DOHH2 (cell line): Measurements from ENCODE around the gene LRRC56.

Experiments used
- EZH2phosphoT487 ChIP-seq: fragments of 200-600 bp; sonication (generic); IDR thresholded peaks from 2 replicates; pipeline ENCODE4 v1.6.1; 2017; ENCODE audit warnings: borderline replicate concordance, mild to moderate bottlenecking, antibody characterized with exemption, low read length, moderate library complexity, mixed read lengths
- TF ChIP-seq, protein P1 (sequence below): fragments of 200-600 bp; sonication (generic); IDR thresholded peaks from one replicate; pipeline ENCODE4 v1.5.1; 2014; ENCODE audit warnings: antibody characterized with exemption, mild to moderate bottlenecking, low read depth, low read length; ENCODE audit not compliant: poor library complexity, severe bottlenecking

DNA sequence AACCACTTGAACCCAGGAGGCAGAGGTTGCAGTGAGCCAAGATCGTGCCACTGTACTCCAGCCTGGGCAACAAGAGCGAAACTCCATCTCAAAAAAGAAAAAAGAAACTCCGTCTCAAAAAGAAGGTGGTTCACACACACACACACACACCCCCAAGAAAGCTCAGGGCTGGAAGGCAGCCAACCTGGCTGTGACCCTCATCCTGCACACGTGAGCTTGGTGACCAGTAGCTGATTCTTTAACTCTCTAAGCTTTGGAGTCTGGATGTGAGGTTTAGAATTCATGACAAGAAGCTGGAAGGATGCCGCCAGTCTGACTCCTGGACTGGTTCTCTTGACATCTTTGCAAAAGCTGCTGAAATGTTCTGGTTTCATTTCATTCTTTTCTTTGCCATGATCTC, 28.4 kb upstream of the LRRC56 start:
- TF ChIP-seq, protein P1, sequence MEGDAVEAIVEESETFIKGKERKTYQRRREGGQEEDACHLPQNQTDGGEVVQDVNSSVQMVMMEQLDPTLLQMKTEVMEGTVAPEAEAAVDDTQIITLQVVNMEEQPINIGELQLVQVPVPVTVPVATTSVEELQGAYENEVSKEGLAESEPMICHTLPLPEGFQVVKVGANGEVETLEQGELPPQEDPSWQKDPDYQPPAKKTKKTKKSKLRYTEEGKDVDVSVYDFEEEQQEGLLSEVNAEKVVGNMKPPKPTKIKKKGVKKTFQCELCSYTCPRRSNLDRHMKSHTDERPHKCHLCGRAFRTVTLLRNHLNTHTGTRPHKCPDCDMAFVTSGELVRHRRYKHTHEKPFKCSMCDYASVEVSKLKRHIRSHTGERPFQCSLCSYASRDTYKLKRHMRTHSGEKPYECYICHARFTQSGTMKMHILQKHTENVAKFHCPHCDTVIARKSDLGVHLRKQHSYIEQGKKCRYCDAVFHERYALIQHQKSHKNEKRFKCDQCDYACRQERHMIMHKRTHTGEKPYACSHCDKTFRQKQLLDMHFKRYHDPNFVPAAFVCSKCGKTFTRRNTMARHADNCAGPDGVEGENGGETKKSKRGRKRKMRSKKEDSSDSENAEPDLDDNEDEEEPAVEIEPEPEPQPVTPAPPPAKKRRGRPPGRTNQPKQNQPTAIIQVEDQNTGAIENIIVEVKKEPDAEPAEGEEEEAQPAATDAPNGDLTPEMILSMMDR, result no peak
- TF ChIP-seq EZH2phosphoT487, result no peak
